NCI-H1694 treated with DMSO at 0.1 percent for 48 hours (cell line): ENCODE measurements around the gene CCDC74B.
"Not testable (repeated sequence)": the region's sequence is repeated elsewhere in the genome, so short reads cannot be mapped to it uniquely, and the experiment has no call there.

ENCODE experiments used
- DNase-seq: peaks from one replicate; lab custom pipeline; 2025; lab: John Stamatoyannopoulos, UW

Gene CCDC74B

DNA sequence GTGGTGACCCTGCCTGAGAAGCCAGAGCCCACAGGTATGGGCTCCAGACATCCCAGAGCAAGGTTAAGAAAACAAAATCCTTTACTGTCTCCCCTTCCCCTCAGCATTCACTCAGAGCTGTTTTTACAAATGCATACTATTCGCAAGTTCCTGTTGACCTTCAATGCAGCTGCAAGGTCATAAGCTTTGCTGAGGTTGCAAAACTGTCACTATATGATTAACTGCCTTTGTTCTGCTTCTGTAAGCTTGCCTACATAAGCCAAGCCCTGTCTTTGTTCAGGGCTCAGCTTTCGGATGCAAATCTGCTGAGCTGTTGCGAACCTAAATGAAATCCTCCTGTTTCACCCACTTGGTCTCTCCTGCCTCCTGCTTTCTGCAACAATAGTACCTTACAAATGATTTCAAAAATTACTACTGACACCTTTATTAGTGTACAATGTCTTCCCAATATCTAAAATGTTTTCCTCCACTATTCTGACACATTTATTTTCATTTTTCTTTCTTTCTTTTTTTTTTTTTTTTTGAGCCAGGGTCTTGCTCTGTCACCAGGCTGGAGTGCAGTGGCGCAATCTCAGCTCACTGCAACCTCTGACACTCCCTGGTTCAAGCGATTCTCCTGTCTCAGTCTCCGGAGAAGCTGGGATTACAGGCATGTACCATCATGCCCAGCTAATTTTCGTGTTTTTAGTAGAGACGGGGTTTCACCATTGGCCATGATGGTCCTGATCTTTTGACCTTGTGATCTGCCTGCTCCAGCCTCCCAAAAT is 42.1 kb downstream of the CCDC74B start:
- not testable (repeated sequence) for DNase-seq
